Thyroid gland (tissue), 4 donors: Measurements from ENCODE around the gene LRRC56. TPM values are rescaled to one million over a fixed set of nuclear protein-coding genes. Genes with fewer than 3 reads are reported as not detected.

ENCODE experiments used
- DNase-seq, 2 donors: peaks; one replicate each; pipeline ENCODE4 v3.0.0-alpha.2; 2019
- H3K27ac ChIP-seq, 3 donors: fragments of 200-600 bp; sonication (generic); 1 replicate in 2 of 3; 2 replicates in 1 of 3; pipeline ENCODE4 v1.5.1; 2016 to 2019; ENCODE audit warnings: mild to moderate bottlenecking in 1 of 3, moderate library complexity in 1 of 3
- H3K27me3 ChIP-seq: fragments of 200-600 bp; sonication (generic); one replicate; pipeline ENCODE4 v1.5.1; 2019
- H3K36me3 ChIP-seq, 2 donors: fragments of 200-600 bp; sonication (generic); one replicate each; pipeline ENCODE4 v1.5.1; 2016 to 2019
- H3K4me1 ChIP-seq, 2 donors: fragments of 200-600 bp; sonication (generic); one replicate each; pipeline ENCODE4 v1.5.1; 2017 to 2019
- H3K4me3 ChIP-seq, 3 donors: fragments of 200-600 bp; sonication (generic); replicated peaks in 1 of 3; 1 replicate in 2 of 3; 2 replicates in 1 of 3; pipeline ENCODE4 v1.5.1; 2016; ENCODE audit warnings: mild to moderate bottlenecking in 1 of 3
- H3K9me3 ChIP-seq: fragments of 200-600 bp; sonication (generic); one replicate; pipeline ENCODE4 v1.5.1; 2017
- POLR2A ChIP-seq, 2 donors: fragments of 450-650 bp; IDR thresholded peaks; one replicate each; pipeline ENCODE4 v1.6.1; 2017; ENCODE audit warnings: antibody characterized with exemption in 2 of 2, mild to moderate bottlenecking in 2 of 2, moderate library complexity in 1 of 2
- WGBS, 2 donors: methylation state at CpG; one replicate each; pipeline ENCODE4 v1.1.5; 2017; 5-methylcytosine and 5-hydroxymethylcytosine counted together
- intact Hi-C: fragments of 100-400 bp; cut with DNase I; formaldehyde crosslinking; loops from one replicate; pipeline ENCODE4 v1.15.1; 2023
- total RNA-seq, 4 donors: library from RNA; depleted of rRNA; stranded (reverse); fragments of >200 nt; gene quantifications; one replicate each; pipeline ENCODE4 v1.2.3, GENCODE V29; 2016
- TF ChIP-seq, protein P1 (sequence below), 6 experiments: fragments of 200-600 bp in 3 of 6; fragments of 450-650 bp in 3 of 6; sonication (generic) in 3 of 6; IDR thresholded peaks; one replicate each; pipeline ENCODE4 v1.5.1; 2016 to 2019; ENCODE audit warnings: antibody characterized with exemption in 6 of 6, mild to moderate bottlenecking in 2 of 6, inconsistent platforms in 1 of 6, moderate library complexity in 1 of 6

The LRRC56 gene
- total RNA-seq, 4 donors from 2014 or later, result 1.7 to 2.6 (median 2.3) TPM

DNA sequence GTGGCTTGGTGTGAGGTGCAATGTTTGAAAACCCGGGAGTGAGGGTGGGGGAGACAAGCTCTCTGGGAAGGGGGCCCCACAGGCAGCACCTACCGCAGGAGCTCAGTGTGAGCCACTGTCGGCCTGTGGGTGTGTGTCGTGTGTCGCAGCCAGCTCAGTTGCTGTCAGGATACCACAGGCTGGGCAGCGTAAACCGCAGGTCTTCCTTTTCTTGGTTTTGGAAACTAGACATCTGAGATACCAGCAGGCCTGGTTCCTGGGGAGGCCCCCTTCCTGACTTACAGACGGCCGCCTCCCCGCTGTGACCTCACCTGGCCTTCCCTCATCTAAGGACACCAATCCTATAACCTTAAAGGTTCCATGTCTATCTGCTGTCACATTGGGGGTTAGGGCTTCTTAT is 59.0 kb downstream of the LRRC56 start:
- no peaks in the 10 kb centered on the region for H3K9me3 ChIP-seq
- intact Hi-C loops, result no loop called here
- no peaks in the 10 kb centered on the region for H3K4me1 ChIP-seq
- no peak overlapping the region for H3K4me3 ChIP-seq
- H3K36me3 ChIP-seq, result peaks cover 68 to 79% of the 10 kb centered on the region in 2 donors
- no peaks in the 10 kb centered on the region for H3K27me3 ChIP-seq
- no peak for DNase-seq
- TF ChIP-seq, protein P1, sequence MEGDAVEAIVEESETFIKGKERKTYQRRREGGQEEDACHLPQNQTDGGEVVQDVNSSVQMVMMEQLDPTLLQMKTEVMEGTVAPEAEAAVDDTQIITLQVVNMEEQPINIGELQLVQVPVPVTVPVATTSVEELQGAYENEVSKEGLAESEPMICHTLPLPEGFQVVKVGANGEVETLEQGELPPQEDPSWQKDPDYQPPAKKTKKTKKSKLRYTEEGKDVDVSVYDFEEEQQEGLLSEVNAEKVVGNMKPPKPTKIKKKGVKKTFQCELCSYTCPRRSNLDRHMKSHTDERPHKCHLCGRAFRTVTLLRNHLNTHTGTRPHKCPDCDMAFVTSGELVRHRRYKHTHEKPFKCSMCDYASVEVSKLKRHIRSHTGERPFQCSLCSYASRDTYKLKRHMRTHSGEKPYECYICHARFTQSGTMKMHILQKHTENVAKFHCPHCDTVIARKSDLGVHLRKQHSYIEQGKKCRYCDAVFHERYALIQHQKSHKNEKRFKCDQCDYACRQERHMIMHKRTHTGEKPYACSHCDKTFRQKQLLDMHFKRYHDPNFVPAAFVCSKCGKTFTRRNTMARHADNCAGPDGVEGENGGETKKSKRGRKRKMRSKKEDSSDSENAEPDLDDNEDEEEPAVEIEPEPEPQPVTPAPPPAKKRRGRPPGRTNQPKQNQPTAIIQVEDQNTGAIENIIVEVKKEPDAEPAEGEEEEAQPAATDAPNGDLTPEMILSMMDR (IDR thresholded peaks at IDR 0.05), result no peak
- no peak for TF ChIP-seq POLR2A (IDR thresholded peaks at IDR 0.05)
- no peak overlapping the region for H3K27ac ChIP-seq
- 85 to 95% methylated on average over 9 of the region's 10 CpGs for WGBS, 2 donors

DNA sequence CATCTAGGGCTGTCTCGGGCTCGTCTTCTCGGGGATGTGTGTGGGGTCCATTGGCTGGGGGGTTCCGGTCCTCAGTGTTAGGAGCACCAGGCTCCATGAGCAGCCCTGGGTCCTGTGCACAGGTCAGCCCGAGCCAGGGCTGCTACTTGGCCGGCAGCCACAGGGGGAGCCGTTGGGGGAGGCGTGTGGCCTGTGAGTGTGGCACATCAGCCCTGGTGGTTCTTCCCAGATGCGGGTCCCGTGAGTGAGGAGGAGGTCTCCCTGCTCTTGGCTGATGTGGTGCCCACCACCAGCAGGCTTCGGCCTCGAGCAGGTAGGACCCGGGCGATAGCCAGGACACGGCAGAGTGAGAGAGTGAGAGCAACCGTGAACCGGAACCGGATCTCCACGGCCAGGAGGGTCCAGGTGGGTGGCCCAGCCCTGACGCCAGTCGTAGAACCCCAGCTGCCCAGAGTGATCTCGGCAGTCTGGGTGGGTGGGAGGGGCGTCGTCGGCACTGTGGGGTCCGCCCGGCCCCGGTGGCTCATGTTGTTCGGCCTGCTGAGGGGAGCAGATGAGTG is 59.9 kb downstream of the LRRC56 start:
- H3K36me3 ChIP-seq, result peaks cover 70 to 83% of the 10 kb centered on the region in 2 donors
- intact Hi-C loops, result no loop called here
- 85 to 87% methylated on average over 4 to 10 of the region's 29 CpGs for WGBS, 2 donors
- no peak for DNase-seq
- no peak overlapping the region for H3K27ac ChIP-seq
- H3K4me3 ChIP-seq, result no peak overlapping the region
- TF ChIP-seq, protein P1 (IDR thresholded peaks at IDR 0.05), result no peak
- TF ChIP-seq POLR2A (IDR thresholded peaks at IDR 0.05), result no peak
- H3K9me3 ChIP-seq, result no peaks in the 10 kb centered on the region
- H3K4me1 ChIP-seq, result no peaks in the 10 kb centered on the region
- H3K27me3 ChIP-seq, result no peaks in the 10 kb centered on the region

- Histone ChIP-seq H3K4me1 (no peaks in the 10 kb centered on the region), H3K27ac (no peak overlapping the region), H3K36me3 (peaks cover 63 to 80% of the 10 kb centered on the region in 2 donors), H3K4me3 (no peak overlapping the region), H3K9me3 (no peaks in the 10 kb centered on the region), H3K27me3 (no peaks in the 10 kb centered on the region)
- no peak for DNase-seq
- 96 to 99% methylated on average over 19 to 29 of the region's 30 CpGs for WGBS, 2 donors
- intact Hi-C loops, result no loop called here
- TF ChIP-seq, protein P1 (IDR thresholded peaks at IDR 0.05), result no peak
- no peak for TF ChIP-seq POLR2A (IDR thresholded peaks at IDR 0.05)
Observed at GRCh38 chr11:598005-598680, 60.8 kb downstream of the LRRC56 start.

DNA sequence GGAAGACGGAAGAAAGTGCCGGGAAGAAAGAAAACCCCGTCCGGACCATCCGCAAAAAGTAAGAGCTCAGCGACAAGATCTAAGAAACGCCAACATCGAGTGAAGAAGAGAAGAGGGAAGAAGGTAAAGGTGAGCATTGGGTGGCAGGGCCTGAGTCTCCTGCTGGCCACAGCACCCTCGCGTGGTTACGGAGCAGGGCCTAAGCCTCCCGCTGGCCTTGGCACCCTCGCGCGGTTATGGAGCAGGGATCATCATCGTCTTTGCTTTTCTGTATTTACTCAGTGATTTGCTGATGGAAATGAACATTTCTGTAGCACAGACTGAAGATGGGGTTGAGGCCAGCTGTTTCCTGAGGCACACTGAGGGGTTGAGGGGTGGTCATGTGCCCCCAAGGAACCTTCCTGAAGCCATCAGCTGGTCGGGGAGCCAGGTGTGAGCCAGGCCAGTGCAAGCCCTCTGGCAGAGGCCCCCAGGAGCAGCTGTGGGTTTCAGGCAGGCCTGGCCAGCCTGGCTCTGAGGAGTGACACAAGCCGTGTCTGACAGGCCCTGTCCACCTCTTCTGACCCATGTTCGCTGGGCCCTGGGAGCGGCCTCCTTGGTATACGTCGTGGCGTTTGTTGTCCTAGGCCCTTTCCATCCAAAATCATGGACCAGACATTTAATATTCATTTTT is 64.4 kb downstream of the LRRC56 start:
- Histone ChIP-seq H3K4me1 (no peaks in the 10 kb centered on the region), H3K9me3 (no peaks in the 10 kb centered on the region), H3K36me3 (peaks cover 66 to 86% of the 10 kb centered on the region in 2 donors), H3K4me3 (no peak overlapping the region), H3K27me3 (no peaks in the 10 kb centered on the region), H3K27ac (no peak overlapping the region)
- intact Hi-C loops, result no loop called here
- TF ChIP-seq, protein P1 (IDR thresholded peaks at IDR 0.05), result no peak
- no peak for TF ChIP-seq POLR2A (IDR thresholded peaks at IDR 0.05)
- DNase-seq, result no peak
- 94 to 96% methylated on average over 23 of the region's 23 CpGs for WGBS, 2 donors

GRCh38 chr11:603154-603553 is 65.8 kb downstream of the LRRC56 start:
- H3K36me3 ChIP-seq, result peaks cover 68 to 87% of the 10 kb centered on the region in 2 donors
- no peak for DNase-seq
- no peaks in the 10 kb centered on the region for H3K4me1 ChIP-seq
- TF ChIP-seq, protein P1 (IDR thresholded peaks at IDR 0.05), result no peak
- TF ChIP-seq POLR2A (IDR thresholded peaks at IDR 0.05), result no peak
- H3K27ac ChIP-seq, result no peak overlapping the region
- no peak overlapping the region for H3K4me3 ChIP-seq
- intact Hi-C loops, result no loop called here
- 88 to 90% methylated on average over 12 to 13 of the region's 13 CpGs for WGBS, 2 donors
- H3K27me3 ChIP-seq, result no peaks in the 10 kb centered on the region
- no peaks in the 10 kb centered on the region for H3K9me3 ChIP-seq
